HG02973 (cell line): ENCODE data around the gene GRM4.

Source experiments
- ATAC-seq: cut with Tn5 transposase; IDR thresholded peaks from one replicate; pipeline ENCODE4 v1.9.1; 2021; ENCODE audit warnings: moderate library complexity; ENCODE audit not compliant: unreplicated experiment

GRM4 gene

GRCh38 chr6:33999567-33999966 lies 146.3 kb downstream of the GRM4 start:
- no peak for ATAC-seq

GRCh38 chr6:33998660-33999059 lies 147.2 kb downstream of the GRM4 start:
- no peak for ATAC-seq

- no peak for ATAC-seq
These were observed 148.6 kb downstream of the GRM4 start for GRCh38 chr6:33997265-33997664.

- ATAC-seq = no peak
These were observed 149.8 kb downstream of the GRM4 start for GRCh38 chr6:33996120-33996475.

- ATAC-seq = no peak
These were observed 150.4 kb downstream of the GRM4 start for GRCh38 chr6:33995309-33996119.

GRCh38 chr6:33994472-33995308 lies 151.2 kb downstream of the GRM4 start:
- no peak for ATAC-seq

- ATAC-seq = no peak
These were observed 152.0 kb downstream of the GRM4 start for GRCh38 chr6:33993653-33994471.

- ATAC-seq = no peak
These were observed 152.8 kb downstream of the GRM4 start for GRCh38 chr6:33993091-33993490.

- no peak for ATAC-seq
These were observed 153.7 kb downstream of the GRM4 start for GRCh38 chr6:33992191-33992590.

GRCh38 chr6:33991610-33992009 lies 154.3 kb downstream of the GRM4 start:
- ATAC-seq = no peak

- ATAC-seq = no peak
These were observed 155.8 kb downstream of the GRM4 start for GRCh38 chr6:33990061-33990541.

- ATAC-seq = no peak
These were observed 156.7 kb downstream of the GRM4 start for GRCh38 chr6:33989016-33989854.

- no peak for ATAC-seq
These were observed 157.5 kb downstream of the GRM4 start for GRCh38 chr6:33988121-33989015.

- no peak for ATAC-seq
These were observed 158.3 kb downstream of the GRM4 start for GRCh38 chr6:33987531-33988021.

GRCh38 chr6:33985947-33986346 lies 159.9 kb downstream of the GRM4 start:
- no peak for ATAC-seq

- no peak for ATAC-seq
These were observed 160.6 kb downstream of the GRM4 start for GRCh38 chr6:33985313-33985751.

GRCh38 chr6:33984466-33985312 lies 161.2 kb downstream of the GRM4 start:
- ATAC-seq = no peak
